Measurements from ENCODE around the gene SERTAD4. TPM values are rescaled to one million over a fixed set of nuclear protein-coding genes. Genes with fewer than 3 reads are reported as not detected.

SERTAD4 gene
- total and polyA plus RNA-seq, 2 experiments from 2014 or later: 0.97 to 1.0 TPM

- peak overlapping the region; percentile 65 for H3K4me3 ChIP-seq
- H3K4me1 ChIP-seq (ENCODE audit: insufficient read depth): 0 out of 2 replicates have a peak, but pooled peaks cover 5% of the 10 kb centered on the region
- no peaks in the 10 kb centered on the region for H3K9me3 ChIP-seq (ENCODE audit: low read depth)
- no peak overlapping the region for H3K27ac ChIP-seq
- no peaks in the 10 kb centered on the region for H3K9me2 ChIP-seq (ENCODE audit: insufficient read depth)
- no peaks in the 10 kb centered on the region for H3K36me3 ChIP-seq (ENCODE audit: low read depth)
- 2 to 4% methylated on average over 15 to 24 of the region's 37 CpGs for WGBS, 2 experiments (ENCODE audit: low coverage in 1 of 2, low lambda C conversion rate in 2 of 2, missing lambda C conversion rate in 2 of 2)
- in situ Hi-C loops (cut with MboI): no loop called here
- H2AFZ ChIP-seq: peak overlapping the region; percentile 51; the same call in 1 of the 2 replicates
- no peak for TF ChIP-seq EZH2 (IDR thresholded peaks at IDR 0.05; ENCODE audit: insufficient read depth, poor library complexity, severe bottlenecking)
- TF ChIP-seq EZH2phosphoT487 (IDR thresholded peaks at IDR 0.05; ENCODE audit: insufficient read depth, low read depth): no peak
- H3K9ac ChIP-seq: no peak overlapping the region
- peaks cover 5% of the 10 kb centered on the region; the same call in 1 of the 2 replicates for H3F3A ChIP-seq (ENCODE audit: insufficient read depth)
- no peaks in the 10 kb centered on the region for H3K79me2 ChIP-seq (ENCODE audit: insufficient read depth)
- peak overlapping the region; percentile 60 for H3K4me2 ChIP-seq (ENCODE audit: unreplicated experiment)
- H4K20me1 ChIP-seq (ENCODE audit: insufficient read depth): no peaks in the 10 kb centered on the region
- no peaks in the 10 kb centered on the region; the same call in 1 of the 2 replicates for H3K27me3 ChIP-seq (replicated peaks; ENCODE audit: insufficient read depth)
- peak; percentile 64 for DNase-seq
These were observed 18.5 kb downstream of the SERTAD4 start for GRCh38 chr1:210250998-210251679.

GRCh38 chr1:210251680-210252490, 19.3 kb downstream of the SERTAD4 start:
- Histone ChIP-seq H2AFZ (peak overlapping the region; percentile 51; the same call in 1 of the 2 replicates), H3K79me2 (ENCODE audit: insufficient read depth) (no peaks in the 10 kb centered on the region), H3K9ac (no peak overlapping the region), H3K9me3 (ENCODE audit: low read depth) (no peaks in the 10 kb centered on the region), H3K36me3 (ENCODE audit: low read depth) (no peaks in the 10 kb centered on the region), H3K4me3 (peak overlapping the region; percentile 65), H4K20me1 (ENCODE audit: insufficient read depth) (no peaks in the 10 kb centered on the region), H3K9me2 (ENCODE audit: insufficient read depth) (no peaks in the 10 kb centered on the region), H3K4me2 (ENCODE audit: unreplicated experiment) (peak overlapping the region; percentile 60), H3F3A (ENCODE audit: insufficient read depth) (peaks cover 5% of the 10 kb centered on the region; the same call in 1 of the 2 replicates), H3K4me1 (ENCODE audit: insufficient read depth) (0 out of 2 replicates have a peak, but pooled peaks cover 5% of the 10 kb centered on the region), H3K27ac (no peak overlapping the region), H3K27me3 (replicated peaks; ENCODE audit: insufficient read depth) (no peaks in the 10 kb centered on the region)
- in situ Hi-C loops (cut with MboI): no loop called here
- DNase-seq: no peak
- 51 to 56% methylated on average over 43 to 58 of the region's 58 CpGs for WGBS, 2 experiments (ENCODE audit: low coverage in 1 of 2, low lambda C conversion rate in 2 of 2, missing lambda C conversion rate in 2 of 2)
- TF ChIP-seq EZH2 (IDR thresholded peaks at IDR 0.05; ENCODE audit: insufficient read depth, poor library complexity, severe bottlenecking): no peak
- no peak for TF ChIP-seq EZH2phosphoT487 (IDR thresholded peaks at IDR 0.05; ENCODE audit: insufficient read depth, low read depth)

- no peak overlapping the region for H3K4me3 ChIP-seq
- peaks cover 5% of the 10 kb centered on the region; the same call in 1 of the 2 replicates for H3F3A ChIP-seq (ENCODE audit: insufficient read depth)
- no peak overlapping the region for H3K9ac ChIP-seq
- no peak overlapping the region for H3K4me2 ChIP-seq (ENCODE audit: unreplicated experiment)
- H3K27ac ChIP-seq: no peak overlapping the region
- no peak overlapping the region for H2AFZ ChIP-seq
- in situ Hi-C loops (cut with MboI): no loop called here
- no peak for TF ChIP-seq EZH2phosphoT487 (IDR thresholded peaks at IDR 0.05; ENCODE audit: insufficient read depth, low read depth)
- TF ChIP-seq EZH2 (IDR thresholded peaks at IDR 0.05; ENCODE audit: insufficient read depth, poor library complexity, severe bottlenecking): no peak
- no peaks in the 10 kb centered on the region for H4K20me1 ChIP-seq (ENCODE audit: insufficient read depth)
- no peaks in the 10 kb centered on the region for H3K36me3 ChIP-seq (ENCODE audit: low read depth)
- 97% methylated on average over 28 to 29 of the region's 29 CpGs for WGBS, 2 experiments (ENCODE audit: low coverage in 1 of 2, low lambda C conversion rate in 2 of 2, missing lambda C conversion rate in 2 of 2)
- no peaks in the 10 kb centered on the region for H3K27me3 ChIP-seq (replicated peaks; ENCODE audit: insufficient read depth)
- 0 out of 2 replicates have a peak, but pooled peaks cover 5% of the 10 kb centered on the region for H3K4me1 ChIP-seq (ENCODE audit: insufficient read depth)
- no peaks in the 10 kb centered on the region for H3K79me2 ChIP-seq (ENCODE audit: insufficient read depth)
- no peaks in the 10 kb centered on the region for H3K9me2 ChIP-seq (ENCODE audit: insufficient read depth)
- no peaks in the 10 kb centered on the region for H3K9me3 ChIP-seq (ENCODE audit: low read depth)
- no peak for DNase-seq
These were observed 20.0 kb downstream of the SERTAD4 start for GRCh38 chr1:210252621-210253051.

GRCh38 chr1:210254298-210254697, 21.7 kb downstream of the SERTAD4 start:
- no peak overlapping the region for H3K27ac ChIP-seq
- in situ Hi-C loops (cut with MboI): no loop called here
- H3K4me1 ChIP-seq (ENCODE audit: insufficient read depth): peaks cover 10% of the 10 kb centered on the region
- no peaks in the 10 kb centered on the region for H3K27me3 ChIP-seq (replicated peaks; ENCODE audit: insufficient read depth)
- no peaks in the 10 kb centered on the region for H3K79me2 ChIP-seq (ENCODE audit: insufficient read depth)
- H2AFZ ChIP-seq: no peak overlapping the region
- no peak for TF ChIP-seq EZH2phosphoT487 (IDR thresholded peaks at IDR 0.05; ENCODE audit: insufficient read depth, low read depth)
- TF ChIP-seq EZH2 (IDR thresholded peaks at IDR 0.05; ENCODE audit: insufficient read depth, poor library complexity, severe bottlenecking): no peak
- no peaks in the 10 kb centered on the region for H3K9me3 ChIP-seq (ENCODE audit: low read depth)
- H3K4me2 ChIP-seq (ENCODE audit: unreplicated experiment): no peak overlapping the region
- H3K9me2 ChIP-seq (ENCODE audit: insufficient read depth): no peaks in the 10 kb centered on the region
- H3K36me3 ChIP-seq (ENCODE audit: low read depth): no peaks in the 10 kb centered on the region
- no peak for DNase-seq
- peaks cover 16% of the 10 kb centered on the region for H3F3A ChIP-seq (ENCODE audit: insufficient read depth)
- H3K9ac ChIP-seq: no peak overlapping the region
- no peak overlapping the region for H3K4me3 ChIP-seq
- H4K20me1 ChIP-seq (ENCODE audit: insufficient read depth): no peaks in the 10 kb centered on the region

All from GM23248 (cell line).